Endothelial cell of umbilical vein (primary cell): ENCODE results near the gene CXADR.

Experiments
- CTCF ChIP-seq, 2 donors: IDR thresholded peaks; 1 replicate in 1 of 2; 2 replicates in 1 of 2; pipeline ENCODE4 v1.5.1; 2011; ENCODE audit warnings: low read length in 2 of 2, mild to moderate bottlenecking in 2 of 2, moderate library complexity in 2 of 2, control low read depth in 1 of 2, inconsistent platforms in 1 of 2, low read depth in 1 of 2; ENCODE audit not compliant: insufficient read depth in 1 of 2; ENCODE audit errors: extremely low read depth in 1 of 2
- GATA2 ChIP-seq: IDR thresholded peaks from 2 replicates; pipeline ENCODE4 v1.7.0; 2011; ENCODE audit warnings: low read depth, mild to moderate bottlenecking, moderate library complexity, mixed read lengths, low read length; ENCODE audit not compliant: insufficient read length, insufficient read depth
- MYC ChIP-seq: IDR thresholded peaks from one replicate; pipeline ENCODE4 v1.6.1; 2011; ENCODE audit warnings: mild to moderate bottlenecking, low read depth, low read length
- POLR2A ChIP-seq: IDR thresholded peaks from 2 replicates; pipeline ENCODE4 v1.6.1; 2012; ENCODE audit warnings: low read depth, mild to moderate bottlenecking, control low read depth, low read length
- POLR2AphosphoS5 ChIP-seq: IDR thresholded peaks from 2 replicates; pipeline ENCODE4 v1.6.1; 2012; ENCODE audit warnings: low read depth, mild to moderate bottlenecking, control low read depth, low read length, moderate library complexity; ENCODE audit not compliant: insufficient read depth

GRCh38 chr21:17572431-17572830, 59.6 kb downstream of the CXADR start:
- TF ChIP-seq MYC (no peak), CTCF (IDR thresholded peaks at IDR 0.05; ENCODE audit: extremely low read depth in 1 of 2, insufficient read depth in 1 of 2, low read depth in 1 of 2, low read length in 2 of 2) (no peak), POLR2AphosphoS5 (no peak), POLR2A (no peak), GATA2 (no peak)
